Panc1 (cell line): ENCODE results near the gene EMSY.

ENCODE experiments used
- POLR2AphosphoS5 ChIP-seq: IDR thresholded peaks from 2 replicates; pipeline ENCODE4 v1.6.1; 2012; ENCODE audit warnings: mild to moderate bottlenecking, low read depth, low read length, moderate library complexity
- TCF7L2 ChIP-seq: IDR thresholded peaks from 2 replicates; pipeline ENCODE4 v1.6.1; 2011; ENCODE audit warnings: mild to moderate bottlenecking, low read depth, low read length, inconsistent platforms
- TF ChIP-seq, protein P1 (sequence below), 2 experiments: IDR thresholded peaks; 2 replicates each; pipeline ENCODE4 v1.6.1; 2011 to 2012; ENCODE audit warnings: low read depth in 2 of 2, control low read depth in 1 of 2, low read length in 1 of 2, mild to moderate bottlenecking in 1 of 2, moderate library complexity in 1 of 2; ENCODE audit not compliant: insufficient read depth in 1 of 2
- TF ChIP-seq, protein P2 (sequence below): fragments of 450-650 bp; IDR thresholded peaks from 2 replicates; pipeline ENCODE4 v1.5.1; 2017; ENCODE audit warnings: mild to moderate bottlenecking

DNA sequence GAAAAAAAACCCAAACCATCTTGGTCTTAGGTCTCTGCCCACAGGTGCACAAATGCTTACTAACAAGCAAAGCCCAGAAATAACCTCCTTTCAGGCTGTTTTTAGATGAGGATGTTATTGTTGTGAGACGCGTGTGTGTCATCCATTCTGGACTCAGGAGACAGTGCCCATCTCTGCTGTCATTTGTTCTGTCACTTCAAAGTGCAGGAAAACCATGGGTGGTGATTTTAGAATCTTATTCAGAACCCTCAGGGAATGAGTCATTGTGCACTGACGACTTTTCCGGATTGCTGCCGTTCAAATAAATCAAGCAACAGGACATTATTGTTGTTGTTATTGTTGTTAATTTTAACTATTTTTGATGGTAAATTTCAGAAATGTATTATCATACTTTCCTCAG is 115.4 kb downstream of the EMSY start:
- TF ChIP-seq, protein P1, sequence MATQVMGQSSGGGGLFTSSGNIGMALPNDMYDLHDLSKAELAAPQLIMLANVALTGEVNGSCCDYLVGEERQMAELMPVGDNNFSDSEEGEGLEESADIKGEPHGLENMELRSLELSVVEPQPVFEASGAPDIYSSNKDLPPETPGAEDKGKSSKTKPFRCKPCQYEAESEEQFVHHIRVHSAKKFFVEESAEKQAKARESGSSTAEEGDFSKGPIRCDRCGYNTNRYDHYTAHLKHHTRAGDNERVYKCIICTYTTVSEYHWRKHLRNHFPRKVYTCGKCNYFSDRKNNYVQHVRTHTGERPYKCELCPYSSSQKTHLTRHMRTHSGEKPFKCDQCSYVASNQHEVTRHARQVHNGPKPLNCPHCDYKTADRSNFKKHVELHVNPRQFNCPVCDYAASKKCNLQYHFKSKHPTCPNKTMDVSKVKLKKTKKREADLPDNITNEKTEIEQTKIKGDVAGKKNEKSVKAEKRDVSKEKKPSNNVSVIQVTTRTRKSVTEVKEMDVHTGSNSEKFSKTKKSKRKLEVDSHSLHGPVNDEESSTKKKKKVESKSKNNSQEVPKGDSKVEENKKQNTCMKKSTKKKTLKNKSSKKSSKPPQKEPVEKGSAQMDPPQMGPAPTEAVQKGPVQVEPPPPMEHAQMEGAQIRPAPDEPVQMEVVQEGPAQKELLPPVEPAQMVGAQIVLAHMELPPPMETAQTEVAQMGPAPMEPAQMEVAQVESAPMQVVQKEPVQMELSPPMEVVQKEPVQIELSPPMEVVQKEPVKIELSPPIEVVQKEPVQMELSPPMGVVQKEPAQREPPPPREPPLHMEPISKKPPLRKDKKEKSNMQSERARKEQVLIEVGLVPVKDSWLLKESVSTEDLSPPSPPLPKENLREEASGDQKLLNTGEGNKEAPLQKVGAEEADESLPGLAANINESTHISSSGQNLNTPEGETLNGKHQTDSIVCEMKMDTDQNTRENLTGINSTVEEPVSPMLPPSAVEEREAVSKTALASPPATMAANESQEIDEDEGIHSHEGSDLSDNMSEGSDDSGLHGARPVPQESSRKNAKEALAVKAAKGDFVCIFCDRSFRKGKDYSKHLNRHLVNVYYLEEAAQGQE (IDR thresholded peaks at IDR 0.05; ENCODE audit: insufficient read depth in 1 of 2, low read depth in 2 of 2, low read length in 1 of 2) = no peak
- no peak for TF ChIP-seq POLR2AphosphoS5
- TF ChIP-seq, protein P2, sequence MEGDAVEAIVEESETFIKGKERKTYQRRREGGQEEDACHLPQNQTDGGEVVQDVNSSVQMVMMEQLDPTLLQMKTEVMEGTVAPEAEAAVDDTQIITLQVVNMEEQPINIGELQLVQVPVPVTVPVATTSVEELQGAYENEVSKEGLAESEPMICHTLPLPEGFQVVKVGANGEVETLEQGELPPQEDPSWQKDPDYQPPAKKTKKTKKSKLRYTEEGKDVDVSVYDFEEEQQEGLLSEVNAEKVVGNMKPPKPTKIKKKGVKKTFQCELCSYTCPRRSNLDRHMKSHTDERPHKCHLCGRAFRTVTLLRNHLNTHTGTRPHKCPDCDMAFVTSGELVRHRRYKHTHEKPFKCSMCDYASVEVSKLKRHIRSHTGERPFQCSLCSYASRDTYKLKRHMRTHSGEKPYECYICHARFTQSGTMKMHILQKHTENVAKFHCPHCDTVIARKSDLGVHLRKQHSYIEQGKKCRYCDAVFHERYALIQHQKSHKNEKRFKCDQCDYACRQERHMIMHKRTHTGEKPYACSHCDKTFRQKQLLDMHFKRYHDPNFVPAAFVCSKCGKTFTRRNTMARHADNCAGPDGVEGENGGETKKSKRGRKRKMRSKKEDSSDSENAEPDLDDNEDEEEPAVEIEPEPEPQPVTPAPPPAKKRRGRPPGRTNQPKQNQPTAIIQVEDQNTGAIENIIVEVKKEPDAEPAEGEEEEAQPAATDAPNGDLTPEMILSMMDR = no peak
- no peak for TF ChIP-seq TCF7L2
